Measurements from ENCODE around the gene TMEM178A.

- TF ChIP-seq CTCF (IDR thresholded peaks at IDR 0.05; ENCODE audit: poor library complexity, severe bottlenecking) (no peak), EZH2 (IDR thresholded peaks at IDR 0.05; ENCODE audit: borderline replicate concordance, insufficient read depth, low read length, poor library complexity, severe bottlenecking) (no peak), REST (IDR thresholded peaks at IDR 0.05; ENCODE audit: borderline replicate concordance) (no peak)
These were observed 14.1 kb downstream of the TMEM178A start for GRCh38 chr2:39679805-39680204.
